Mesenchymal stem cell (in vitro differentiated cells and primary cell): ENCODE data around the gene RASSF7.

Experiments used
- DNase-seq: peaks from one replicate; pipeline ENCODE4 v3.0.0-alpha.2; 2013
- H2AFZ ChIP-seq: one replicate; pipeline ENCODE4 v1.6.1; 2013; ENCODE audit warnings: low read depth, mild to moderate bottlenecking, control low read depth, inconsistent platforms, low read length, moderate library complexity
- H2AK5ac ChIP-seq: 2 replicates; pipeline ENCODE4 v1.6.1; 2013; ENCODE audit warnings: low read length, moderate library complexity, mild to moderate bottlenecking, inconsistent platforms; ENCODE audit not compliant: severe bottlenecking
- H2BK120ac ChIP-seq: one replicate; pipeline ENCODE4 v1.6.1; 2013; ENCODE audit warnings: low read depth, mild to moderate bottlenecking, inconsistent platforms, low read length, moderate library complexity
- H2BK12ac ChIP-seq, 2 experiments: one replicate each; pipeline ENCODE4 v1.6.1; 2013; ENCODE audit warnings: inconsistent platforms in 2 of 2, low read length in 2 of 2, mild to moderate bottlenecking in 2 of 2, moderate library complexity in 2 of 2, control low read depth in 1 of 2
- H2BK15ac ChIP-seq: one replicate; pipeline ENCODE4 v1.6.1; 2013; ENCODE audit warnings: mild to moderate bottlenecking, low read depth, inconsistent platforms; ENCODE audit not compliant: poor library complexity, severe bottlenecking
- H2BK5ac ChIP-seq: 2 replicates; pipeline ENCODE4 v1.6.1; 2013; ENCODE audit warnings: low read depth, mild to moderate bottlenecking, low read length, control low read depth, inconsistent platforms; ENCODE audit not compliant: poor library complexity, severe bottlenecking
- H3K14ac ChIP-seq, 2 experiments: one replicate each; pipeline ENCODE4 v1.6.1; 2013; ENCODE audit warnings: inconsistent platforms in 2 of 2, low read length in 2 of 2, control low read depth in 1 of 2, mild to moderate bottlenecking in 1 of 2, moderate library complexity in 1 of 2
- H3K18ac ChIP-seq, 2 experiments: one replicate each; pipeline ENCODE4 v1.6.1; 2013; ENCODE audit warnings: inconsistent platforms in 2 of 2, low read length in 2 of 2, control low read depth in 1 of 2, low read depth in 1 of 2, mild to moderate bottlenecking in 1 of 2
- H3K23ac ChIP-seq, 2 experiments: one replicate each; pipeline ENCODE4 v1.6.1; 2013; ENCODE audit warnings: inconsistent platforms in 2 of 2, low read length in 2 of 2, mild to moderate bottlenecking in 2 of 2, moderate library complexity in 2 of 2, control low read depth in 1 of 2
- H3K27ac ChIP-seq: 2 replicates; pipeline ENCODE4 v1.5.1; 2013; ENCODE audit warnings: mild to moderate bottlenecking, moderate library complexity, low read length, control low read depth, inconsistent platforms; ENCODE audit not compliant: poor library complexity, severe bottlenecking
- H3K27me3 ChIP-seq, 2 experiments: 2 replicates each; pipeline versions ENCODE4 v1.6.1 to v1.7.0; 2013; ENCODE audit warnings: low read length in 2 of 2, mild to moderate bottlenecking in 2 of 2, moderate library complexity in 2 of 2, control low read depth in 1 of 2, inconsistent platforms in 1 of 2; ENCODE audit not compliant: control insufficient read depth in 1 of 2, insufficient read depth in 1 of 2
- H3K36me3 ChIP-seq, 2 experiments: 2 replicates each; pipeline versions ENCODE4 v1.6.1 to v1.7.0; 2013; ENCODE audit warnings: low read length in 2 of 2, control low read depth in 1 of 2, inconsistent platforms in 1 of 2, low read depth in 1 of 2, mild to moderate bottlenecking in 1 of 2; ENCODE audit not compliant: insufficient read depth in 2 of 2, control insufficient read depth in 1 of 2
- H3K4ac ChIP-seq, 2 experiments: one replicate each; pipeline ENCODE4 v1.6.1; 2013; ENCODE audit warnings: inconsistent platforms in 2 of 2, low read length in 2 of 2, mild to moderate bottlenecking in 2 of 2, moderate library complexity in 2 of 2, control low read depth in 1 of 2, low read depth in 1 of 2
- H3K4me1 ChIP-seq: 2 replicates; pipeline ENCODE4 v1.6.1; 2013; ENCODE audit warnings: low read depth, low read length, control low read depth; ENCODE audit not compliant: control insufficient read depth, insufficient read depth
- H3K4me2 ChIP-seq: 2 replicates; pipeline ENCODE4 v1.6.1; 2013; ENCODE audit warnings: low read length, mild to moderate bottlenecking, inconsistent platforms; ENCODE audit not compliant: poor library complexity, severe bottlenecking
- H3K4me3 ChIP-seq, 2 experiments: 2 replicates each; pipeline versions ENCODE4 v1.5.1 to v1.7.0; 2013; ENCODE audit warnings: low read length in 2 of 2, mild to moderate bottlenecking in 2 of 2, control low read depth in 1 of 2, low read depth in 1 of 2; ENCODE audit not compliant: insufficient read depth in 1 of 2
- H3K79me1 ChIP-seq: replicated peaks from 2 replicates; pipeline ENCODE4 v1.6.1; 2013; ENCODE audit warnings: mild to moderate bottlenecking, control low read depth, low read length, inconsistent platforms; ENCODE audit not compliant: poor library complexity, severe bottlenecking
- H3K9ac ChIP-seq: 2 replicates; pipeline ENCODE4 v1.7.0; 2013; ENCODE audit warnings: mild to moderate bottlenecking, low read length, moderate library complexity
- H3K9me3 ChIP-seq: 2 replicates; pipeline ENCODE4 v1.7.0; 2013; ENCODE audit warnings: mild to moderate bottlenecking, low read length; ENCODE audit not compliant: control insufficient read depth
- H4K8ac ChIP-seq: one replicate; pipeline ENCODE4 v1.6.1; 2013; ENCODE audit warnings: inconsistent platforms, mild to moderate bottlenecking, low read length, moderate library complexity
- H4K91ac ChIP-seq: one replicate; pipeline ENCODE4 v1.6.1; 2013; ENCODE audit warnings: mild to moderate bottlenecking, low read length, inconsistent platforms
- WGBS: methylation state at CpG from one replicate; pipeline ENCODE4 v1.1.7; 2013; ENCODE audit warnings: mixed read lengths; 5-methylcytosine and 5-hydroxymethylcytosine counted together

Gene RASSF7

DNA sequence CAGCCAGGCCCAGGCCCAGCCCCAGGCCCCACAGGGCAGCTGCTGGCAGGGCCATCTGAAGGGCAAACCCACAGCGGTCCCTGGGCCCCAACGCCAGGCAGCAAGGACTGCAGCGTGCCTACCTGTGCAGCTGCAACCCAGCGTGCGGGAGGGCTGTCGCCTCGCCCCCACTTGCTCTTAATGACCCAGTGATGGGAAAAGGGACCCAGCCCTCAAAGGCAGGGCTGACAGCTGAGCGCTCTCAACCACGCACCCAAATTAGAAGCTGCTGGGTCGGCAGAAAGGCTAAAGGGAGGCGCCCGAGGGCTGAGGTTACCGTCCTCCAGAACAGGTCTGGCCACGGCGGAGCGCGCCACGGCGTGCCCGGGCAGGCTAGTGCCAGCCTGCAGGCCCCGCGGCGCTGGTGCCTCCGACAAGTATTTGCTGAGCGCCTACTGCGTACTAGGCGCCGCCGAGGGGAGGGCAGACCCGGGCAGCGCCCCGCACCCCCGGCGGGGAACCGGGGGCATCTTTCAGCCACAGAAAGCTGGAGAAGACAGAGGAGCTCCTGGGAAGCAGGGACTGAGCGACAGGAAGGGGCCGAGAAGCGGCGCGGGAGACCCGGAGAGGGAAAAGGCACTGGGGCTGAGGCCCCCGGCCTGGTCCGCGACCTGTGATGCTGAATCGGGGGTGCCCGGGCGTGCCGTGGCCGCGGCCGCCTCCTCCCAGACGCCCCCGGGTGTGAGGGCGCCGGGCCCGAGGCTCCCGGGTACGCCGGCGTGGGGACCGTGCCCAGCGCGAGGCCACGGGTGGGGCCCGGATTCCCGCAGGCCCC lies 26.2 kb upstream of the RASSF7 start:
- H3K4me2 ChIP-seq: peak overlapping the region; percentile 79
- no peak overlapping the region for H3K27ac ChIP-seq
- H3K9me3 ChIP-seq: no peaks in the 10 kb centered on the region
- H3K4me1 ChIP-seq: peaks cover 34% of the 10 kb centered on the region
- no peak overlapping the region for H2BK5ac ChIP-seq
- peaks cover 27 to 39% of the 10 kb centered on the region in 2 experiments for H3K36me3 ChIP-seq
- WGBS: 18% methylated on average over 59 of the region's 66 CpGs
- H3K14ac ChIP-seq: peak overlapping the region in 1 of 2 experiments; percentile 96
- H4K8ac ChIP-seq: no peak overlapping the region
- peak overlapping the region; percentile 68 for H2BK15ac ChIP-seq
- H3K18ac ChIP-seq: peak overlapping the region; percentile 59 to 82
- peaks cover 12% of the 10 kb centered on the region for H3K79me1 ChIP-seq
- no peak overlapping the region for H2AK5ac ChIP-seq
- peak overlapping the region; percentile 85 for H3K9ac ChIP-seq
- peak overlapping the region; percentile 23 for H2BK120ac ChIP-seq
- H2AFZ ChIP-seq: peak overlapping the region; percentile 11
- H2BK12ac ChIP-seq: peak overlapping the region in 1 of 2 experiments; percentile 49
- peaks cover 0 to 13% of the 10 kb centered on the region in 2 experiments for H3K27me3 ChIP-seq
- DNase-seq: peak; percentile 11
- peak overlapping the region in 1 of 2 experiments; percentile 80 for H3K4ac ChIP-seq
- H3K4me3 ChIP-seq: peak overlapping the region; percentile 84
- peak overlapping the region; percentile 35 for H4K91ac ChIP-seq
- peak overlapping the region in 1 of 2 experiments; percentile 99 for H3K23ac ChIP-seq

DNA sequence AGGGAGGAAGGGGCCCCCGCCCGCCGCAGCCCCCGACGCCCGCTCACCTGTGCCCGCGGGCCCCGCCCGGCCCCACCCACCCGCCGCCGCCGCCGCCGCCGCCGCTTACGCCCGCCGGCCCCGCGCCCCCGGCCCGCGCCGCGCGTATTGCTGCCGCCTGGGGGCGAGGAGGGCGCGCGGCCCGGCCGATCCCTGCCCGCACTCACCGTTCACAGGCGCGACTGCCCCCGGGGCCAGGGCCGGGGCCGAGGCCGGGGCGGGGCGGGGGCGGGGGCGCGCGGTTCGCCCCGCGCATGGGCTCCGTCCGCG lies 25.6 kb upstream of the RASSF7 start:
- no peaks in the 10 kb centered on the region for H3K9me3 ChIP-seq
- H2AFZ ChIP-seq: no peak overlapping the region
- peak overlapping the region in 1 of 2 experiments; percentile 59 for H3K18ac ChIP-seq
- DNase-seq: no peak
- no peak overlapping the region for H4K91ac ChIP-seq
- H3K27ac ChIP-seq: no peak overlapping the region
- peak overlapping the region; percentile 84 for H3K4me3 ChIP-seq
- no peak overlapping the region for H2BK12ac ChIP-seq
- peaks cover 27 to 34% of the 10 kb centered on the region in 2 experiments for H3K36me3 ChIP-seq
- H4K8ac ChIP-seq: no peak overlapping the region
- no peak overlapping the region for H3K14ac ChIP-seq
- H3K9ac ChIP-seq: no peak overlapping the region
- H2BK120ac ChIP-seq: peak overlapping the region; percentile 23
- no peak overlapping the region for H2BK15ac ChIP-seq
- no CpG with 5 or more reads among the region's 56 CpGs for WGBS
- no peak overlapping the region for H3K23ac ChIP-seq
- peaks cover 10% of the 10 kb centered on the region for H3K79me1 ChIP-seq
- no peak overlapping the region for H3K4me2 ChIP-seq
- H2BK5ac ChIP-seq: no peak overlapping the region
- peaks cover 0 to 17% of the 10 kb centered on the region in 2 experiments for H3K27me3 ChIP-seq
- no peak overlapping the region for H3K4ac ChIP-seq
- peaks cover 34% of the 10 kb centered on the region for H3K4me1 ChIP-seq
- no peak overlapping the region for H2AK5ac ChIP-seq

DNA sequence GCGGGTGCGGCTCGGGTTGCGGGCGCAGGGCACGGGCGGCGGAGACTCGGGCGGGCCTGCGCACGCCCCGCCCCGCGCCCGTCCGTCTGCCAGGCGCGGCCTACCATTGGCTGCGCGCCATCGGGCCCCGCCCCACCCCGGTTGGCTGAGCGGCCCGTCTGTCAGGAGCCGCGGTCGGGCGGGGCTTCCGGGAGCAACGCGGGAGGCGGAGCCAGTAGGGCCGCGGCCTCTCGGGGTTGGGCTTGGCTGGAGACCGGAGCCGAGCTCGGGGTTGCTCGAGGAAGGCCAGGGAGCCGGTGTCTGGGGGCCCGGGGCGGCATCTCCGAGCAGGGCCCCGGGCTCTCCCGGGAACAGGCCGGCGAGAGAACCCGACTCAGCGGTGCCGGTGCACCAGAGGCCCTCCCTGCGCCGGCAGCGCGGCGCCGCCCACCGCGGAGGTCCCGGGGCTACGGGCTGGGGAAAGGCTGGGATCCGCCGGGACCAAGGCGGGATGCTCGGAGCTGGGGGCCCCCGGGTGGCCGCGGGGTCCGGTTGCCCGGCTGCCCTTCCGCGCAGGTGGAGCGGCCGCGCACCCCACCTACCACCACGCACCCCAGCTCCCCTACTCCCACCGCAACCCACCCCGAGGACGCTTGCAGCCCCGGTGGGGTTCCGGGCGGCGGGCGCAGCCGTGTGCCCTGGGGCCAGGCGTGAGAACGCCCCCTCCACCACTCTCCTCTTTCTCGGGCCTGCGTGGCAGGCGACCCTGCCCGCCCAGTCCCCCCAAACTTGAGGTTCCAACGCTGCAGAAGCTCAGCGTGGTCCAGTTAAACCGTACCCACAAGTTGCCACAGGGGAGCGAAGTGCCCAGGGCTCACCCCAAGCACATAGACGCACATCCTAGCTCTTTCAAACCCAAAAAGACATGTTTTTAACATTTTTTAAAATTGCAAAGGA lies 25.0 kb upstream of the RASSF7 start, which contains the start of gene HRAS:
HRAS (minus strand) TSS at position 58 of the 936 bp plus-strand sequence.
- peak; percentile 93 for DNase-seq
- H3K18ac ChIP-seq: peak within 1 kb of the TSS; percentile 59 to 88
- H3K23ac ChIP-seq: peak within 1 kb of the TSS in 1 of 2 experiments; percentile 99
- H2BK120ac ChIP-seq: peak within 1 kb of the TSS; percentile 55
- H3K4me3 ChIP-seq: peak within 1 kb of the TSS; percentile 84
- peak within 1 kb of the TSS; percentile 78 for H4K8ac ChIP-seq
- peaks cover 10% of the 10 kb centered on the region for H3K79me1 ChIP-seq
- peak within 1 kb of the TSS; percentile 96 for H3K4me2 ChIP-seq
- no peak within 1 kb of the TSS for H3K27ac ChIP-seq
- peak within 1 kb of the TSS in 1 of 2 experiments; percentile 68 for H2BK12ac ChIP-seq
- H2BK15ac ChIP-seq: peak within 1 kb of the TSS; percentile 85
- H2AFZ ChIP-seq: peak within 1 kb of the TSS; percentile 30
- peaks cover 27 to 32% of the 10 kb centered on the region in 2 experiments for H3K36me3 ChIP-seq
- H3K9ac ChIP-seq: peak within 1 kb of the TSS; percentile 85
- peak within 1 kb of the TSS; percentile 41 for H4K91ac ChIP-seq
- H3K4ac ChIP-seq: peak within 1 kb of the TSS; percentile 66 to 80
- WGBS: 5% methylated on average over 56 of the region's 97 CpGs
- H3K4me1 ChIP-seq: peaks cover 36% of the 10 kb centered on the region
- H2BK5ac ChIP-seq: peak within 1 kb of the TSS; percentile 84
- H3K27me3 ChIP-seq: peaks cover 0 to 17% of the 10 kb centered on the region in 2 experiments
- H3K14ac ChIP-seq: peak within 1 kb of the TSS in 1 of 2 experiments; percentile 96
- H2AK5ac ChIP-seq: no peak within 1 kb of the TSS
- no peaks in the 10 kb centered on the region for H3K9me3 ChIP-seq
